K562 (cell line): Measurements from ENCODE around the gene KRTAP10-8. TPM values are rescaled to one million over a fixed set of nuclear protein-coding genes. Genes with fewer than 3 reads are reported as not detected.

Source experiments
- CREB1 ChIP-seq, 2 experiments: sonication (generic) in 1 of 2; formaldehyde crosslinking in 1 of 2; IDR thresholded peaks; 2 replicates each; pipeline versions ENCODE4 v1.6.1 to v1.8.0; 2012 to 2022; ENCODE audit warnings: inconsistent platforms in 1 of 2, mild to moderate bottlenecking in 1 of 2, missing genetic modification reagents in 1 of 2, moderate library complexity in 1 of 2
- JUN ChIP-seq, 2 experiments: sonication (generic) in 1 of 2; formaldehyde crosslinking in 1 of 2; IDR thresholded peaks; 2 replicates each; pipeline versions ENCODE4 v1.6.1 to v1.8.0; 2012 to 2022; ENCODE audit warnings: borderline replicate concordance in 2 of 2, mild to moderate bottlenecking in 2 of 2, improper control_type of control experiment in 1 of 2, low read depth in 1 of 2, low read length in 1 of 2, missing genetic modification reagents in 1 of 2
- MTF1 ChIP-seq: fragments of 250-450 bp; sonication (Bioruptor Pico); IDR thresholded peaks from 2 replicates; pipeline ENCODE4 v1.9.0; 2021; ENCODE audit warnings: moderate library complexity, mild to moderate bottlenecking, inconsistent platforms, borderline replicate concordance
- MYBL2 ChIP-seq, 2 experiments: fragments of 450-650 bp in 1 of 2; sonication (generic) in 1 of 2; formaldehyde crosslinking in 1 of 2; IDR thresholded peaks; 2 replicates each; pipeline versions ENCODE4 v1.6.1 to v1.8.1; 2017 to 2022; ENCODE audit warnings: borderline replicate concordance in 1 of 2, inconsistent platforms in 1 of 2, low read depth in 1 of 2, mild to moderate bottlenecking in 1 of 2, missing genetic modification reagents in 1 of 2, moderate library complexity in 1 of 2
- POLR2AphosphoS2 ChIP-seq: IDR thresholded peaks from 2 replicates; pipeline ENCODE4 v1.6.1; 2012; ENCODE audit warnings: low read length, improper control_type of control experiment
- POLR2AphosphoS5 ChIP-seq: IDR thresholded peaks from 2 replicates; pipeline ENCODE4 v1.6.1; 2011; ENCODE audit warnings: mild to moderate bottlenecking, low read depth, low read length, moderate library complexity; ENCODE audit not compliant: control insufficient read depth, insufficient read depth
- SLC30A9 ChIP-seq: fragments of 250-450 bp; sonication (Bioruptor Pico); IDR thresholded peaks from 2 replicates; pipeline ENCODE4 v1.8.0; 2022; ENCODE audit warnings: mild to moderate bottlenecking, moderate library complexity
- SNRNP70 ChIP-seq: fragments of 200-400 bp; formaldehyde crosslinking; optimal IDR thresholded peaks from 2 replicates; pipeline ENCODE3; 2017; ENCODE audit warnings: low read depth, low read length
- THRAP3 ChIP-seq: fragments of 450-650 bp; IDR thresholded peaks from 2 replicates; pipeline ENCODE4 v1.6.1; 2016; ENCODE audit warnings: mild to moderate bottlenecking, inconsistent platforms, borderline replicate concordance
- ZNF133 ChIP-seq: fragments of 250-450 bp; sonication (Bioruptor Pico); IDR thresholded peaks from 2 replicates; pipeline ENCODE4 v1.4.0; 2020; ENCODE audit warnings: mild to moderate bottlenecking
- ZNF143 ChIP-seq: sonication (generic); formaldehyde crosslinking; IDR thresholded peaks from 2 replicates; pipeline ENCODE4 v1.9.0; 2022; ENCODE audit warnings: mild to moderate bottlenecking, missing genetic modification reagents
- ZNF274 ChIP-seq: IDR thresholded peaks from 2 replicates; pipeline ENCODE4 v1.6.1; 2011; ENCODE audit warnings: low read depth, mild to moderate bottlenecking, low read length, moderate library complexity, borderline replicate concordance
- ZNF766 ChIP-seq: fragments of 200-800 bp; sonication (Bioruptor generic); conservative IDR thresholded peaks from 2 replicates; pipeline ENCODE4 v1.6.1; 2016; ENCODE audit warnings: missing genetic modification characterization, missing compliant biosample characterization
- polyA plus RNA-seq, 8 experiments: library from polyadenylated mRNA; depleted of rRNA in 4 of 8; stranded (reverse) in 5 of 8; unstranded in 3 of 8; fragments of >200 nt; fragmentation: Nextera tagmentation in 2 of 8; fragmentation: Illumina TruSeq in 1 of 8; extraction: Ambion mirVana in 2 of 8; extraction: Trizol in 1 of 8; gene quantifications; 2 replicates each; pipeline versions ENCODE4 v1.2.1 to v1.2.3, GENCODE V29; 2011 to 2014; ENCODE audit warnings: inconsistent platforms in 1 of 8, missing spikeins in 1 of 8
- total RNA-seq, 7 experiments: library from RNA; depleted of rRNA in 6 of 7; stranded (reverse); fragments of >200 nt in 6 of 7; fragmentation: Illumina TruSeq in 2 of 7; extraction: Trizol in 2 of 7; gene quantifications; 2 replicates each; pipeline versions ENCODE4 v1.2.1 to v1.2.3, GENCODE V29; 2011 to 2021; ENCODE audit warnings: low replicate concordance in 1 of 7
- TF ChIP-seq, protein P1 (sequence below): sonication (generic); formaldehyde crosslinking; IDR thresholded peaks from 2 replicates; pipeline ENCODE4 v1.8.1; 2023; ENCODE audit warnings: missing genetic modification reagents, mild to moderate bottlenecking, borderline replicate concordance
- TF ChIP-seq, protein P2 (sequence below), 2 experiments: fragments of 450-650 bp; IDR thresholded peaks; 2 replicates each; pipeline ENCODE4 v1.6.1; 2018; ENCODE audit warnings: mild to moderate bottlenecking in 2 of 2, low read depth in 1 of 2; ENCODE audit not compliant: partially characterized antibody in 2 of 2

KRTAP10-8 gene
- total and polyA plus RNA-seq, 9 of the 15 experiments (the other 6 are each of a cell fraction or from before 2014, with no cell fraction given): not detected

DNA sequence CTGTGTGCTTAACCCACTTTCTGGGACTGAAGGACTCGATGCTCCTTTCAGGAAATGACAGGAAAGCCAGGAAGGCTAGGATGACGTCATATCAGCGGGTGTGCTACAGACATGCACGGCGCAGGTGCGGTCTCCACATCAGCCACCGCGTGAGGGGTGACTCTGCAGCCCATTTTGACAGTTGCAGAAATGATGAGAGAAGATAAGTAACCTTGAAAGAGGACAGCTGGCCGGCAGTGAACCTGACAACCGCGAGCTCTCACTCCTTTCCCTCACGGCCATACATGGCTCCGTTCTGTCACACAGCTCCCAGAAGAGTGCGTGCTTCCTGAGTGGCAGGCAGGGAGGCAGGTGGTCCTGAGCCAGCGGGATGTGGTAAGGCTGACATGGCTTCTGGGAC is 29.8 kb upstream of the KRTAP10-8 start (continued):
- TF ChIP-seq, protein P1, sequence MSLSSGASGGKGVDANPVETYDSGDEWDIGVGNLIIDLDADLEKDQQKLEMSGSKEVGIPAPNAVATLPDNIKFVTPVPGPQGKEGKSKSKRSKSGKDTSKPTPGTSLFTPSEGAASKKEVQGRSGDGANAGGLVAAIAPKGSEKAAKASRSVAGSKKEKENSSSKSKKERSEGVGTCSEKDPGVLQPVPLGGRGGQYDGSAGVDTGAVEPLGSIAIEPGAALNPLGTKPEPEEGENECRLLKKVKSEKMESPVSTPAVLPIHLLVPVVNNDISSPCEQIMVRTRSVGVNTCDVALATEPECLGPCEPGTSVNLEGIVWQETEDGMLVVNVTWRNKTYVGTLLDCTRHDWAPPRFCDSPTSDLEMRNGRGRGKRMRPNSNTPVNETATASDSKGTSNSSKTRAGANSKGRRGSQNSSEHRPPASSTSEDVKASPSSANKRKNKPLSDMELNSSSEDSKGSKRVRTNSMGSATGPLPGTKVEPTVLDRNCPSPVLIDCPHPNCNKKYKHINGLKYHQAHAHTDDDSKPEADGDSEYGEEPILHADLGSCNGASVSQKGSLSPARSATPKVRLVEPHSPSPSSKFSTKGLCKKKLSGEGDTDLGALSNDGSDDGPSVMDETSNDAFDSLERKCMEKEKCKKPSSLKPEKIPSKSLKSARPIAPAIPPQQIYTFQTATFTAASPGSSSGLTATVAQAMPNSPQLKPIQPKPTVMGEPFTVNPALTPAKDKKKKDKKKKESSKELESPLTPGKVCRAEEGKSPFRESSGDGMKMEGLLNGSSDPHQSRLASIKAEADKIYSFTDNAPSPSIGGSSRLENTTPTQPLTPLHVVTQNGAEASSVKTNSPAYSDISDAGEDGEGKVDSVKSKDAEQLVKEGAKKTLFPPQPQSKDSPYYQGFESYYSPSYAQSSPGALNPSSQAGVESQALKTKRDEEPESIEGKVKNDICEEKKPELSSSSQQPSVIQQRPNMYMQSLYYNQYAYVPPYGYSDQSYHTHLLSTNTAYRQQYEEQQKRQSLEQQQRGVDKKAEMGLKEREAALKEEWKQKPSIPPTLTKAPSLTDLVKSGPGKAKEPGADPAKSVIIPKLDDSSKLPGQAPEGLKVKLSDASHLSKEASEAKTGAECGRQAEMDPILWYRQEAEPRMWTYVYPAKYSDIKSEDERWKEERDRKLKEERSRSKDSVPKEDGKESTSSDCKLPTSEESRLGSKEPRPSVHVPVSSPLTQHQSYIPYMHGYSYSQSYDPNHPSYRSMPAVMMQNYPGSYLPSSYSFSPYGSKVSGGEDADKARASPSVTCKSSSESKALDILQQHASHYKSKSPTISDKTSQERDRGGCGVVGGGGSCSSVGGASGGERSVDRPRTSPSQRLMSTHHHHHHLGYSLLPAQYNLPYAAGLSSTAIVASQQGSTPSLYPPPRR (CRISPR knock-in tag): no peak
- TF ChIP-seq JUN (IDR thresholded peaks at IDR 0.05; ENCODE audit: borderline replicate concordance, low read depth, low read length) (peak; percentile 93), JUN (CRISPR knock-in tag; IDR thresholded peaks at IDR 0.05; ENCODE audit: borderline replicate concordance) (no peak), ZNF133 (CRISPR knock-in tag) (no peak), MYBL2 (IDR thresholded peaks at IDR 0.05; ENCODE audit: low read depth) (no peak), MYBL2 (CRISPR knock-in tag; IDR thresholded peaks at IDR 0.05; ENCODE audit: borderline replicate concordance) (no peak), SLC30A9 (no peak), POLR2AphosphoS2 (no peak), ZNF274 (no peak), ZNF143 (CRISPR knock-in tag) (no peak), MTF1 (CRISPR knock-in tag) (no peak), CREB1 (IDR thresholded peaks at IDR 0.05) (no peak), CREB1 (CRISPR knock-in tag; IDR thresholded peaks at IDR 0.05) (peak; percentile 71), ZNF766 (CRISPR knock-in tag) (peak; percentile 63; the same call in 1 of the 2 replicates), SNRNP70 (no peak), THRAP3 (no peak), POLR2AphosphoS5 (no peak)
- TF ChIP-seq, protein P2, sequence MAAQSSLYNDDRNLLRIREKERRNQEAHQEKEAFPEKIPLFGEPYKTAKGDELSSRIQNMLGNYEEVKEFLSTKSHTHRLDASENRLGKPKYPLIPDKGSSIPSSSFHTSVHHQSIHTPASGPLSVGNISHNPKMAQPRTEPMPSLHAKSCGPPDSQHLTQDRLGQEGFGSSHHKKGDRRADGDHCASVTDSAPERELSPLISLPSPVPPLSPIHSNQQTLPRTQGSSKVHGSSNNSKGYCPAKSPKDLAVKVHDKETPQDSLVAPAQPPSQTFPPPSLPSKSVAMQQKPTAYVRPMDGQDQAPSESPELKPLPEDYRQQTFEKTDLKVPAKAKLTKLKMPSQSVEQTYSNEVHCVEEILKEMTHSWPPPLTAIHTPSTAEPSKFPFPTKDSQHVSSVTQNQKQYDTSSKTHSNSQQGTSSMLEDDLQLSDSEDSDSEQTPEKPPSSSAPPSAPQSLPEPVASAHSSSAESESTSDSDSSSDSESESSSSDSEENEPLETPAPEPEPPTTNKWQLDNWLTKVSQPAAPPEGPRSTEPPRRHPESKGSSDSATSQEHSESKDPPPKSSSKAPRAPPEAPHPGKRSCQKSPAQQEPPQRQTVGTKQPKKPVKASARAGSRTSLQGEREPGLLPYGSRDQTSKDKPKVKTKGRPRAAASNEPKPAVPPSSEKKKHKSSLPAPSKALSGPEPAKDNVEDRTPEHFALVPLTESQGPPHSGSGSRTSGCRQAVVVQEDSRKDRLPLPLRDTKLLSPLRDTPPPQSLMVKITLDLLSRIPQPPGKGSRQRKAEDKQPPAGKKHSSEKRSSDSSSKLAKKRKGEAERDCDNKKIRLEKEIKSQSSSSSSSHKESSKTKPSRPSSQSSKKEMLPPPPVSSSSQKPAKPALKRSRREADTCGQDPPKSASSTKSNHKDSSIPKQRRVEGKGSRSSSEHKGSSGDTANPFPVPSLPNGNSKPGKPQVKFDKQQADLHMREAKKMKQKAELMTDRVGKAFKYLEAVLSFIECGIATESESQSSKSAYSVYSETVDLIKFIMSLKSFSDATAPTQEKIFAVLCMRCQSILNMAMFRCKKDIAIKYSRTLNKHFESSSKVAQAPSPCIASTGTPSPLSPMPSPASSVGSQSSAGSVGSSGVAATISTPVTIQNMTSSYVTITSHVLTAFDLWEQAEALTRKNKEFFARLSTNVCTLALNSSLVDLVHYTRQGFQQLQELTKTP (IDR thresholded peaks at IDR 0.05; ENCODE audit: low read depth in 1 of 2, partially characterized antibody in 2 of 2): no peak
